T-helper 22 cell (primary cell): ENCODE measurements around the gene VAV3.

ENCODE experiments used
- DNase-seq: peaks from one replicate; pipeline ENCODE4 v3.0.0-alpha.2; 2020; ENCODE audit warnings: low read depth

Gene VAV3

DNA sequence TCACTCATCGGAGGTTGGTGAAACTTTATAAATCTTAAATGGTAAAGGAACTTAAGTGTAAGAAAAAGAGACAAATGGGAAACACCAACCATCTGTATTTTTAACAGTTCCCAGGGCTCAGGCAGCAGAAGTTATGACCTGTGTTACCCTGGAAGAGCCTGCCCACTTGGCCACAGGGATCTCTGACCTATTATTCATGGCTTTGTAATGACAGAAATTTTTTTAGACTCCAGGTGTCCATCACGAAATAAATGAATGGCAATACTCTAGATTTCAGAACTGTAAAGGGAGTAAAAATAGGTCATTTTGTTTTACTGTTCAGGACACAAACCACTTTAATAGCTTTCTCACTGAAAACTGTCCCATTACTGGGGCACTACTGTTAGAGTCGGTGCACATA, 389.8 kb downstream of the VAV3 start:
- no peak for DNase-seq

DNA sequence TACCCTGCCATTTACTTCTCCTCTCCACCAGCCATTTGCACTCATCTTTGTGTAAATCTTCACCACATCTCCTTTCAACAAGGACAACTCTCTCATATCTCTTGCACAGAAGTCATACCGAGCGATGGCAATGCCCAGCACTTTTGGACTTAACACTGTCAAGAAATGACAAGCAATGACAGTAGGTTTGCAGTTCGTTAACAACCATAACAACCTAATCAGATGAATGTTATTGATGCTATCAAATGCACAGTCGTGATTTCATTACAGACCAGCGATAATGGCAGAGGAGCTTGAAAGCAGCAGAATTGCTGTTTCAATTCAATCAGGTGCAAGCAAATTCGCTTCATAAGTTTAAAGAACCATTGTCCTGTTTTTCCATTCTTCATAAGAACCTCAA, 390.9 kb downstream of the VAV3 start:
- DNase-seq = no peak

DNA sequence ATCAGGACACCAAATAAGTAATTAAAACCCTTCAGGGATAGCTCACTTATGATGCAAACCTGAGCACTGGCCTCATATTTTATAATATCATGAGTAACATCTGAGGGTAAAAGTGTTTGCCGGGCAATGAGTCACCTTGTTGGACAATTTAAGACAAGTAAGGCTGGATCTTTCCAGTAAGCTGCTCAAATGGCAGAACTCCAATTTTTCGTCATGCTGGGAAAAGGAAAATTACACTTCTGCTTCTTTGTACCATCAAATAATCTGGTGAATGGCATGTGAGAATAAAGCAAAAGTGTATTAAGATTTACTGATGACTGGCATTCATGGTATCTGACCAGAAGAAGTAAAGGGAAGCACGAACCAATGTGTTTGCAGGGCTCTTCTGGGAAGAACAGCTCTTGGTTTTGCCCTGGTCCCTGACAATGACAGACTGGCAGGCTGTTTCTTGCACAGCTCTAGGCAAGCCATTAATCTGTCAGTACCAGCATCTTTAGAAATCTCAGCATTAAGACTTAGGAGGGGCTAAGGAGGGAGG, 392.2 kb downstream of the VAV3 start:
- no peak for DNase-seq

DNA sequence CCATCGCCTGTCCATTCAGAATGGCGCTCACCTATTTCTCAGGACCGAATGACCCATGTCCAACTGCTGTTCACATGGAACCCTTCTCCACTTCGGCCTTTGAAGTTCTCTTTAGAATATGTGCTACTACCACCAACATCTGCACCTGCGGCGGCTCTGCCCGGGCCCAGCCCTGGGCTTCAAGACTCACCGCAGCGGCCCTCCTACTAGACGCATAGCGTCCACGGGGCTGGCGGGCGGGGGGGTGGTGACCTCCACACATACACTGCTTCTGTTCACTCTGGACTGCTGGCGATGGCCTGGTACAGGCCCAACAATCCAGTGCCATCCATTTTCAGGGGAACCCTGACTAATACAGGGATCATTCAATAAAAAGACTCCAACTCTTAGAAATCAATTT, 394.2 kb downstream of the VAV3 start:
- no peak for DNase-seq

DNA sequence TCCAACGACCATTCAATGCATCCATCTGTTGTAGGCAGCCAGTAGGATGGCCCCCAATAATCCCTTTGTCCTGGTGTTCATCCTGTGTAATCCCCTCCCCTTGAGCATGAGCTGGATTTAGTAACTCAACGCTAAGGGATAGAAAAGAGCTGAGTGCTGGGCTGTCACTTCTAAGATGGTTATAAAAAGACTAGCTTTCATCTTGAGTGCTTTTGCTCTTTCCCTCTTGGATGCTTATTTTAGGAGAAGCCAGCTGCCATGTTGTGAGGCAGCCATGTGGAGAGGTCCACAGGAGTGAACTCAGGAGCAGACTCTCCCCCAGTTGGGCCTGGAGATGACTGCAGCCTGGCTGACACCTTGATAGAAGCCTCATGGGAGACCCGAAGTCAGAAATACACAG, 401.5 kb downstream of the VAV3 start:
- DNase-seq = no peak

DNA sequence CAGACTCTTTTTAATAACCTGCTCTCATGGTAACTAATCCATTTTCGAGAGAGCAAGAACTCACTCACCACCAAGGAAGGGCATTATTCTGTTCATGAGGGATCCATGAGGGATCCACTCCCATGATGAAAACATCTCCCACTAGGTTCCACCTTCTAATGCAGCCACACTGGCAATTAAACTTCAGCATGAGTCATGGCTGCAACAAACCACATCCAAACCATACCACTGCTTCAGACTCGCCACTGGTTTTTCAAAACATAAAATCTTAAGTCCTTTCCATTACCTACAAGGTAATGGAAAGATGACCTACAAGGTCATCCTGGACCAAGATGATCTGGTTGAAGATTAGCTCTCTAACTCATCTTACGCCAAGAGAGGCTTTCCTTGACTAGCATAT, 405.1 kb downstream of the VAV3 start:
- DNase-seq = no peak

DNA sequence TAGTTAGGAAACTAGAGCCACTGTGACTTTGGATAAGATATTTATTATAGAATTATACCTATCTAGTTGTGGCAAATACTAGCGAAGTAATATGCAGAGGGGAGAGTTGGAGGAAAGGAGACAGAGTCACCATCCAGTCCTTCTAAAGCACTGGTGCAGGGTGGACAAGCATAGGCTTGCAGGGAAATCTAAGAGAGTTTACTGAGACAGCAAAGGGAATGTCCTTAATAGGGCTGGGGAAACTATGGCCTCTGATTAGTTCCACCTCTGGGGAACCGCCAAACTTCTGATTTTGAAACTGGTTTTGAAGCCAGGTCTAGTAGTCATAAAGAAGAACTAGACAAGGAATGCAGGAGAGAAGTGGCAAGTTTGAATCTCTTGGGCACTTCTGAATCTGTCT, 407.9 kb downstream of the VAV3 start:
- no peak for DNase-seq

DNA sequence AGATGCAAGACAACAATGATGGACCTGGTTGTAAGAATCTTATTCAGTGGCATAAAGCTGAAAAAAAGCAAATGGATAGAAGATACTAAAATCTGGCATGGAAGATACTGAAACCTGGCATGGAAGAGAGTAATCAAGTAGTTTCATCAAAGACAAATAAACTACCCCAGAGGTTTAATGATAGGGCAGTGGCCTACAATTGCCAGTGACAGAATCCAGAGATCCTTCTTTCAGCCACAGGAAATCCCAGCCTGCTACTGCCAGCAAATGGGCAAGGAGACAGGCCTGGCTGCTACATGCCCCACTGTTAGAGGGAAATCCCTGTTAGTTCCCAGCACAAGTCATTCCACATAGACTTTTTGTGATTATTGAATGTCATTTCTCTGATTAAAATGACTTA, 409.4 kb downstream of the VAV3 start:
- no peak for DNase-seq

DNA sequence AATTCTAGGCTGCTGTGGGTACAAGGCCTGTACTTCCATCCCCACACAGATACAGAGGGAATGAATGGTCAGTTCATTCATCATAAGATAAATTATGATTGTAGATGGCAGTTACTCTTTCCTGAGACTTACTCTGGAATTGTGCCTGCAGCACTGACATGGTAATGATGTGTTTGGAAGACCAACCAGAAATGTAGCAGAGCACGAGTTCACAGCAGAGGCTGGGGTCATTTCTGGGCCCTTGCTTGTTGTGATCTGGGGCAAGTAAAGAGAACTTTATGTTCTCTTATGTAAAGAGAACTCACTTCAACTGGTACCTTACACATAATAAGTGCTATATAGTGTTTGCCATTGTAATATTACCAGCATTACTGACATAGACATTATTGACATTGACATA, 412.2 kb downstream of the VAV3 start:
- no peak for DNase-seq

DNA sequence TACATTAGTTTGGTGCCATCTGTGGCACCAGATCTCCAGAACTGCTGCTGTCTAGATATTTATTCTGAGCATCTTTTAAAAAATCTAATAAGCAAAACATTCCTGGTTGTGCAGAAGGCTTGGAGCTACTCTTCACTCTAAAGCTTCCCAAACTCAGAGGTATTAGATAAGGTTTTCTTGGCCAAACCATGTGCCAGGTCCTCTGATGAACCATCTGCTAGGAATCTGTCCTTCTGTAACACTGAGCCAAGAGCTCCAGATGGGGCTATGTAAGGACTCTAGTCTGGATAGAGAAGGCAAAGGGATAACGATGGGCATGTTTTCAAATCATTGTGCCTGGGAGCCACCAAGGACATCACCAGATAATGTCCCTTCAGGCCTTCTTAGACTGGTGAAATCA, 413.5 kb downstream of the VAV3 start:
- no peak for DNase-seq

DNA sequence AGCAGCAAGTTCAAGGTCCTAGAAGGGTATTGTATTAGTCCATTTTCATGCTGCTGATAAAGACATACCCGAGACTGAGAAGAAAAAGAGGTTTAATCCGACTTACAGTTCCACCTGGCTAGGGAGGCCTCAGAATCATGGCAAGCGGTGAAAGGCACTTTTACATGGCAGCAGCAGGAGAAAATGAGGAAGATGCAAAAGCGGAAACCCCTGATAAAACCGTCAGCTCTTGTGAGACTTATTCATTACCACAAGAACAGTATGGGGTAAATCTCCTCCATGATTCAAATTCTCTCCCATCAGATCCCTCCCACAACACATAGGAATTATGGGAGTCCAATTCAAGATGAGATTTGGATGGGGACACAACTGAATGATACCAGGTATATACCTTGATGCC, 414.6 kb downstream of the VAV3 start:
- no peak for DNase-seq

DNA sequence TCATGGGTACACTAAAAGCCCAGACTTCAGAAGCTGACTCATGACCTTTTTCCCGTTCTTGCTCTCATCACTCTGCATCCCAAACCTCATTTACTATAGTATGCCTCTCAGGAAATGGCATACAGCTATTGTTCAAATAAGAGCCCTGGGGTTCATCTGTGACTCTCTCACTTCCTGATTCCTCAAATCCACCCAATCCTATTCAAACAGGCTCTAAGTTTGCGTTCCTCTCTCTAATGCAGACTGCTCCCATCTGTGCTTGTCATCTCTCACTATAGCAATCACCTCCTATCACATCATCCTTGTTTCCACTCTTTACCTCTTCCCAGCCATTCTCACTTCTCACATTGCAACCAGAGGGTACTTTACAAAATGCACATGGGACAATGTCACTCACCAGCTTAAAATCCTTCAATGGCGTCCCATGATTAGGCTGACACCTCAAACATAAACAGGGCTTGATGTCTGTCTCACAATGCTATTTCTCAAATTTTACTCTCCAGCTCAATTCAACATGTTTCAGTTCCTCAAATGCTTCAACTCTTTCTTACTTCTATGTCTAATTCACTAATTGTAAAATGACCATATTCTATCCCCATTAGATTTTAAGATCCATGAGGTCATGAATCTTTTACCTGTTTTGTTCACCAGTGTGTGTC, 415.7 kb downstream of the VAV3 start:
- no peak for DNase-seq

DNA sequence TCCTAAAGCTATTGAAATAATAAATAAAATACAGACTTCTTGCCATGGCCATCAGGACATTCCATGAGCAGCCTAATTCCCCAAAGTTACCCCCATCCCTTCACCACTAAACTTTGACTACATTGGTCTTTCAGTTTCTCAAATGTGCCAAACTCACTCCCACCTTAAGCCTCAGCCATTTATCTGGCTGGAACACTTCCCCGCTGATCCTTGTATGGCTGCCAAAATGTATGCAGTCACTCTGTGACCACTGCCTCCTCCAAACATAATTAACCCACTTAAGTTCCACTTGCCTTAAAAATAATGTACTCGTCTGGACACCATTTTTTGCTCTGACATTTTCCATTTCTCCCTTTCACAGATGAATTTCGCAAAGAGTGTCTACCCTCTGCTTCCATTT, 416.7 kb downstream of the VAV3 start:
- DNase-seq = no peak

DNA sequence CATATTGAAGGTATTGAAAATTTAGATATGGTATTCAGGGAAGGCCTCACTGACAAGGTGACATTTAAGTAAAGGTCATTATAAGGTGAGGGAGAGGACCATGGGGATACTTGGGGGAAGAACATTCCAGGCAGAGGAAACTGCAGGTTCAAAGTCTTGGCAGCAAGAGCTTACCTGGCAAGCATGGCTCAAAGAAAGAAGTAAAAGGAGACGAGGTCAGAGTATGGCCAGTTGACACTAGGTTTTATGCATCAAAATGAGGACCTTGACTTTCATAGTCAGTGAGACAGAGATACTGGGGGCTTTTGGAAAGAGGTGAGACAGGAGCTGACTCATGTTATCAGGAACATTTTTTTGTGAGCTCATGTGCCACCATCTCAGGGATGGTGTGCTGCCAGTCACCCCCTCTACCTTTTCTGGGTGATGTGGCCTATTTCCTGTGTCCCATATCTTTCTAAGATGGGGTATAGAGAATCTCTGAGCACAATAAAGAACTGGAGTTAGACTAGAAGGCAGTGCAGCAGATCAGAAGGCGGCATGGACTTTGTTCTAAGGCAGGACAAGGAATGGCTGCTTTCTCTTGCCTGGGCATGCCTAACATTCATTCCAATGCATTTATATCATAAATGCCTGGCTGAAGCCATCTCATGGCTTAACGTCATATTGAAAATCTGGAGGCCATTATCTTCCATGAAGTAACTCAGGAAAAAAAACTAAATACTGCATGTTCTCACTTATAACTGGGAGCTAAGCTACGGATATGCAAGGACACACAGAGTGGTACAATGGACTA, 417.4 kb downstream of the VAV3 start:
- DNase-seq = no peak

DNA sequence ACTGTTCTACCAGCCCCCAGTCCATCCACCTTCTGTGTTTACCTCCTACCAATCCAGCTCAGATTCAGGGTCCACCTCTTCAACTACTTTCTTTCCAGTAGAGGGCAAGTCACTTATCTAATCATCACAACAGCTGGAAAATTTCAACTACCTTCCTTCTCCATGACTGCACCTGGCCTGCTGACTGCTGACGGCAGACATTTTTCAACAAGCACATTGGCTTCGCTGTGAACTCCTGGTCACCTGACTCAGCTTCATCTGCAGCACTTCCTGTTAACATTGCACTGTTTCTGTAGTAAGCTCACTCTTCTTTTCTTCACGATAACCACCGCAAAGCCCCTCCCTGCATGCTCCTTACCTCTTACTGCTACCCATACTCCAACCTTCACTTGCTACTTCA, 418.4 kb downstream of the VAV3 start:
- DNase-seq = no peak

DNA sequence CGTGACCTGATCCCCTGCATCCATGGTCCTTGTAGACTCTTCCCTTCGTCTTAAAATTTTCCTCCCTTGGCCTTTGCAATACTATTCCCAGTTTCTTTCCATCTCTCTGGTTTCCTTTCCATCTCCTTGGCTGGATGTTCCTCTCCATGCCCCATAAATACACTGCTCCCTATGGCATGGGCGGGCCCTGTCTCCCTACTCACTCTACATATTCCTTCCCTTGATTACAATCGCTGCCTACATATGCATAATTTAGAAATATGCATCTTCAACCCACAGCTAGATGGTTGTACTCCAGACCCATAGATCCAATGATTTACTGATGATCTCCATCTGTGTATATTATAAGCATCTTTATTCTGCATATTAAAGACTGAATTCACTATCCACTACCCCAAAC, 419.1 kb downstream of the VAV3 start:
- DNase-seq = no peak

DNA sequence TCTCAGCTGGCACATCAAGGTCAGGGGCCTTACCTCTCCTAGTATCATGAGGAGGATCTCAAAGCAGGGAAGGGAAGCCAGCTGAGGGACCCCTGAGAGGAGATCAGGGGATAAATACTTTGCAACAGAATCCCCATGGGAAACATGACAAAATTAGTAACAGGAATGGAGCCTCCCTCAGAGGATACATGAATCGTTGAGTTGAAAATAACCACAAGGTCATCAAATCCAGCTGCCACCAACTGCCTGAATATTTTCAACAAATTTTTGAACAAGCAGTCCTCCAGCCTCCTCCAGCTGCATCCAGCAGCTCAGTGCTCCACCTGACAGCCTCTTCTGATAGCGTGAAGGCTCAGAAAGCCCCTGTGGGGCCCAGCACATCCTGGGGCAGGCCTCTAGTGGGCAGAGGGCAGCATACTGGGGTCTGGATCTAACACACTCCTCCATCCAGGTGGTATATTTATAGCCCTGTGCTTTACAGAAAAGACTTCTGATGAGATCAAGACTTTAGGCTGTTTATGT, 419.9 kb downstream of the VAV3 start:
- no peak for DNase-seq

DNA sequence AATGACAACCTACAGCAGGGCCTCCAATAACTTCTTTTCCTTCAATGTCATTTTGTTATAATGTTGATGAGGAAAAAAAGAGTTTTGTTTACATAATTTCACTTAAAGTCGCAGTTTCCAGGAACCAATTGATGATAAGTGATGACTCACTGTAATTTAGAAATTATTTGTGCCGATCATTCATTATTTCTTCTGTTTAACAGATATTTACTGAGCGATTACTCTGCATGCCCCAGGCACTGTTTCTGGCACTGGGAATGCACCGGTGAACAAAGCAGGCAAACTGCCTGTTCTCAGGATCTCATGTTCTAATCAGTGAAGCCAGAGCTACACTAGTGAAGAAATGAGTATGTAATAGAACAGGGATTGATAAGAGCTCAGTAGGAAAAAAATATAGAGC, 420.7 kb downstream of the VAV3 start:
- no peak for DNase-seq

DNA sequence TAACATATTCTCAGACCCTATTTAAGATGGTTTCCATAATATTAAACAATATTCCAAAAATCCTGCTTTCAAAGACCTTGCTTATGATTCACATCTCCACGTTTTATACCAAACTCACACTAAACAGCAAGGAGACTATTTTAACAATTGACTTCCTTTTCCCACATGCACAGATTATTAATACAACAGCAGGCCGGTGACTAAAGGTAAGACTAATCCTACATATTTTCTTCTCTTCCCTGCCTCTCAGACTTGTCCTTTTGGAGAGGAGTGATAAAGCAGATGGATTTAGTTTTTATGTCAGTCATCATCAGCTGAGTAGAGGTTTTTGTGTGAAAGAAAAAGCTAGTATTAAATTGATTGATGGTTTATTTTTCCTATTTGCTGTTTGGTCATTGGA, 423.6 kb downstream of the VAV3 start:
- DNase-seq = no peak

DNA sequence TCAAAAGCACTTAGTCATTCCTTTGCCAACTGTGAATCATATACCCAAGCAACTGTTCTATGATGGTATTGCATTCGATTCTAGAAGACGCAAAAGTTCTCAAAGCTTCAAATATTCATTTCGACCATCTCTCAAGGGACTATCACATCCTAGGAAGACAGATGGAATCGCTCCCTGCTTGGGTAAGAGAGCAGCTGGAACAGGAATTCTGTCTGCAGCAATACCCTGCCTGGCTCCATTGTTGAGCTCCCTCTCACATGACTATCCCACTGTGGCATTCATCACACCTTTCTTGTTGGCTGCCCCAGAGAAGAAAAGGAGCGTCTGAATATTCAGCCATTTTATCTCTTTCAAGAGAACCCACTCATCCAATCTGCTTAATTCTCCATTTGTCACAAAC, 426.5 kb downstream of the VAV3 start:
- DNase-seq = no peak

DNA sequence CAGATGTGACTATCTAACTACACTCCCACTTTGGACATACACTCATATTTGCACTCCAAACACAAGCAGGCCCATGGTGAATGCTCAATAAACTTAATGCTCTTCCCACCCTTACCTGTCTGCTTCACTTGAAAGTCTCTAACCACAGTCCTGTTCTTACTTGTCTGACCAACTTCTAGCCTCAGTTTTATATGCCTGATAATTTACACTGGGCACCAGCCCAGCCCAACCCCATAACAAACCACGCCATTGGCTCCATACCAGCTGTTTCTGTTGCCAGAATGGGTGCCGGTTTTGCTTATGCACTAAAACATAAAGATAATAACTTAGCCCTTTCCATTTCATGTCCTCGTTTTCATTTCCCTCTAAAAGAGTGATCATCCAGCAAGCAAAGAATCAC, 428.7 kb downstream of the VAV3 start:
- no peak for DNase-seq

DNA sequence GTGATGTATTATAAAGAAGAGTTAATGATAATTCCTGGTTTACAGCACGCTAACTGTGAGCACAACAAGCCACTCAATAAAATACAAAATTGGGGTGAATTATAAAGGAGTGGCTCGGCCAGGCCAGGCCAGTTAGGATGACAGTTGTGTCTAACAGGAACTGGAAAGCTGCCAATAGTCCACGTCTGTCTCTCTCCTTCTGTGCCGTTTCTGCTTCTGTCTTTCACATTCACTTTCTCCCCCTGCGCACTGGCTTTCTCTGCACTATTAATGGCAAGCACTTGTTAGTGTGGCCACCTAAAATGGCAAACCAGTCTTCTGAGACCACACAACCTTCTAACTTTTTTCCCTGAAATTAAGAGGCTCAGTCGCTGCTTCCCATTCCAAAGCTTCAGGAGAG, 429.9 kb downstream of the VAV3 start:
- no peak for DNase-seq

DNA sequence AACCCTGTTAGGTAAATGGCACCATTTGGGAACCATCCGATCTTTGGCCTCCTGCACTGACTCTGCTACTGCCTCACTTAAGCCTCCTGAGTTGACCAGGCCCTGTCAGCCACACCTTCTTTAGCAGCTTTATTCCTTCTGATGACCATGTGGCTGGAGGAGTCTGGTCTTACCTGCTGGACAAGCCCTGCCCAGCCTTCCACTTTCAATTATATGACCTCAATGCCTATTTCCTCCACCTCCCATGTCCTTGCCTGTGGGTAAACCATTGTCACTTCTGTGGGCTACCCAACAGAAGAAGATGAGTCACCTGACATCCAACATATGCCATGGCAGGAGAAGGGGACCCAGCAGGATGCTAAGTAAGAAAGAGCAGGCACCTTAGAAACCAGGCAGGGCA, 430.3 kb downstream of the VAV3 start:
- no peak for DNase-seq

DNA sequence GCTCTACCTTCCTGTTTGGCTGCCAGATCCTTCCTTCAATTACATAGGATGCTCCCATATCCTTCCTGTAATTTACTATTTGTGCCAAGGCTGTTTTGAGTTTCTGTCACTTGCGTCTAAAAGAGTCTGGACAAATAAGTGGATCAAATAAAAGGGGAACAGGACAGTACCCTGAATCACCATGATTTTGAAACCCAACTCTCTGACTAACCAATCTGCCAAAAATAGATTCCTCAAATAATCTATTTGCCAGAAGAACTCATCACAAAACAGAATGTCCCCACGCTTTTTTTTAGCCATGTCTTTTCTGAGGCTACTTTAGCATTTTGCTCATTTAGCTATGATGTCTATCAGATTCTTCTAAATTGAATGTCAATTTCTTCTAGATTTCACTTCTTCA, 431.5 kb downstream of the VAV3 start:
- no peak for DNase-seq
